GDM1 (cell line): Measurements from ENCODE around the gene MAT2A.
"Not testable (repeated sequence)": the region's sequence is repeated elsewhere in the genome, so short reads cannot be mapped to it uniquely, and the experiment has no call there.

Experiments
- DNase-seq: peaks from one replicate; lab custom pipeline; 2025; lab: John Stamatoyannopoulos, UW

MAT2A gene

DNA sequence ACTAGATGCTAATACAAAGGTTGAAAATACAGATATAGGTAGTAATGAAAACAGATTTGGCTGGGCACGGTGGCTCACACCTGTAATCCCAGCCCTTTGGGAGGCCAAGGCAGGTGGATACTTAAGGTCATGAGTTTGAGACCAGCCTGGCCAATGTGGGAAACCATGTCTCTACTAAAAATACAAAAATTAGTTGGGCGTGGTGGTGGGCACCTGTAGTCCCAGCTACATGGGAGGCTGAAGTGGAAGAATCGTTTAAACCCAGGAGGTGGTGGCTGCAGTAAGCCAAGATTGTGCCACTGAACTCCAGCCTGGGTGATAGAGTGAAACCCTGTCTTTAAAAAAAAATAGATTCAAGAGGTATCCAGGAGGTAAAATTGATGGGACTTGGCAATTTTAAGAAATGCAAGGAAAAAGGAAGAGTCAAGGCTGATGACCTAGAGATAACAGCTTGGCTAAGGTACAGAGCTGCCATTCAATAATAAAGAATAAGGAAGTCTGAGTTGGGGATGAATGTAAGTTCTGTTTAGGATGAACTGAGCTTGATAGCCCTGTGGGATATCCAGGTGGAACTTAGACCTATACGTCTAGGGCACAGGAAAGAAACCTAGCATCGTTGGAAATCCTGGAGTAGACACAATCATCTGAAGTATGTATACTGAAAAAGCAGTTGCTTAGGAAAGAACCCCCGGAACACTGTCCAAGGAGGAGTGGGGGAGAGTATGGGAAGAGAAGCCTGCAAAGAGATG is 9.1 kb downstream of the MAT2A start:
- DNase-seq: no peak

- no peak for DNase-seq
These were observed 9.6 kb downstream of the MAT2A start for GRCh38 chr2:85548608-85548900.

- DNase-seq: no peak
These were observed 10.1 kb downstream of the MAT2A start for GRCh38 chr2:85549095-85549494.

GRCh38 chr2:85549826-85550225 is 10.9 kb downstream of the MAT2A start:
- DNase-seq: no peak

GRCh38 chr2:85550486-85550885 is 11.5 kb downstream of the MAT2A start:
- peak; percentile 46 for DNase-seq

GRCh38 chr2:85551698-85552678 is 13.0 kb downstream of the MAT2A start:
- peak; percentile 69 for DNase-seq

GRCh38 chr2:85553184-85553583 is 14.2 kb downstream of the MAT2A start:
- no peak for DNase-seq

DNA sequence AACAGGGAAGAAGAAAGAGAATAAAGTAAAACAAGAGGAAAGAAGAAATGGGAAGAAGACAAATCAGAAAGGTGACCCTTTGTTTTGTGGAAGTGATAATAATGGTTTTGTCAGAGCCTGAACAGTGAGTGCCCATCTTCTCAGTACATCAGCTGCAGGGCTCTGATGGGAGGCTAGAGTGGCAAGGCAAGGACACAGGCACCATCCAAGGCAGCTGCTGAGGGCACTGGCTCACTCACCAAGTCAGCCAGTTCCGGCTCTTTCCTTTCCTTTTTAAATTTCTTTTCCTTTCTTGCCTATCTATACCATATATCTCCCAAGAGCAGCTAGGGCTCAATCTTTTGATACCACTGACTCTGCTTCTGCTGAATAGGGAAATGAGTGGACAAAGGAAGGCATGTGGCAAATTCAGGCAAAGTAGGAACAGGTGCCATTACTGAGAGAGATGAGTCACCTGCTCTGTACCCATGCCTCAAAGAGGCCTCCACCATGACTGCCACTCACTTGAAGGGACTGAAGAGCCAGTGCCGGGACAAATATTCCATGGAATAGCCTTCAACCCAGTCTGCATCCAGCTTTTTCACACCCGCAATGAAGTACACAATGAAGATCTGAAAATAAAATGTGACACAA is 16.1 kb downstream of the MAT2A start:
- no peak for DNase-seq

GRCh38 chr2:85557130-85557529 is 18.2 kb downstream of the MAT2A start:
- DNase-seq: no peak

- DNase-seq: no peak
These were observed 19.2 kb downstream of the MAT2A start for GRCh38 chr2:85558160-85558559.

DNA sequence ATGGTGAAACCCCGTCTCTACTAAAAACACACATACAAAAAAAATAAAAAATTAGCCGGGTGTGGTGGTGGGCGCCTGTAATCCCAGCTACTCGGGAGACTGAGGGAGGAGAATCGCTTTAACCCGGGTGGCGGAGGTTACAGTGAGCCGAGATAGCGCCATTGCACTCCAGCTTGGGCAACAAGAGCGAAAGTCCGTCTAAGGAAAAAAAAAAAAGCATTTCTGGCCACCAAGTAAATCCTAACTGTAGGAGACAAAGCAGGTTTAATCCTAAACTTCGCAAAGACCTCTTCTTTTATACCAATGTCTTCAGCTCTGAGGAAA is 21.4 kb downstream of the MAT2A start:
- not testable (repeated sequence) for DNase-seq

DNA sequence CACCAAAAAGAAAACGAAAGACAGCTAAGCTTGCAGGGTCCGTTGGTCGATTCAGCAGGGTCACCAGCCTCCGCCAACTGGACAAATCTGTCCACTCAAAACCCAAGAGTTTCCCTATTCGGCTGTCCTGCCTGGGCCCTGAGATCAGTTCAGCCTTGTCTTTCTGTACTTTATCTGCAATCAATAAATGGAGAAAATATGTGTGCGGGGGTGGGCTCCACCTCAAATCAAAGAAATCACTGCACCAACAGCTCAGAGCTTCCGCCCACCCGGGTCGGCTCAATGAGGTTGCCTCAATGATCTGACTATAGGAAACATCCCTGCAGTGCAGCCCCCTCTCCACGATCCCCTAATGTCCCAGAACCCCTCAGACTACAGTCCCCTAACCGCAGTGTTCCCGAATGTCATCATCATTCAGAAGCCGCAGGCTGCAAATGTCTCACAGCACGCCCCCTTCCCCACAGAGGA is 21.9 kb downstream of the MAT2A start:
- no peak for DNase-seq

DNA sequence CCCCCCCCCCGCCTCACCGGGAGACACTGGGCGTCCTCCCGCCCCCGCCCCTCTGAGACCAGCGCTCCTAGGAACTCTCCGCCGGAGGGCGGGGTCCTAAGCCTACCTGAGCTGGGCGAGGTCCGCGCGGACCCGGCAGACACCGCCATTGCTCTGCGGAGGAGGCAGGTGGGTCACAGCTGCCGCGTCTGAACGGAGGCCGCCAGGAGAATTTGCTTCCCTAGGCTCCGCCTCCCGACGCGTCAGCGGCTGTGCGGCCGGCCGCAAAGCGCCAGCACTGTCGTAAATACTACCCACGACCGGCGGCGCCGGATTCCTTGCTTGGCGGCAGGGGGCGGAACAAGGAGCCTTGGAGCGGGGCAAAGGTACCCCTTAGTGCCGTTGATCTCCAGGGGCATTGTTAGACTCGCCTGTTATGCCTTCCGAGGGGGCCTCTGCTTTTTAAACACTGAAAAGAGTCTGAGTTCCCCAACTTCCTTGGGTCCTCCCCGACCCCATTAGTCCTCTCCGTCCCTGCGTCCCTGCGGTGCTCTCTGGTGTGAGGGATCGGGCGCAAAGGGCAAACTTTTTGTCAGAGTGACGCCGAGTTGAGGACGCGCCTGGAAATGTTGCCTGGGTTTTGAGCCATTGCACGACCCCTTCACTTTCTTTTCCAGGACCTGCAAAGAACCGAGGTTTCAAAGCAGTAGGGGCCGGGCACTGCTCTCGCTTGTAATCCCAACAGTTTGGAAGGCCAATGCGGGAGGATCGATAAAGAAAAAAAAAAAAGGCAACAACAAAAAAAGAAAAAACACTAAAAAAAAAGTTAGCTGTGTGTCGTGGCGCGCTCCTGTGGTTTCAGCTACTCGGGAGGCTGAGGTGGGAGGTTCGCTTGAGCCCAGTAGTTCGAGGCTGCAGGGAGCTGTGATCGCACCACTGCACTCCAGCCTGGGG is 22.6 kb downstream of the MAT2A start, which contains the start of gene GGCX:
Gene GGCX (minus strand): TSS at position 214 of the 933 bp plus-strand sequence. CDS start 65 bp downstream, at position 149.
- DNase-seq: peak; percentile 93

GRCh38 chr2:85564144-85564563 is 25.2 kb downstream of the MAT2A start:
- peak; percentile 24 for DNase-seq

DNA sequence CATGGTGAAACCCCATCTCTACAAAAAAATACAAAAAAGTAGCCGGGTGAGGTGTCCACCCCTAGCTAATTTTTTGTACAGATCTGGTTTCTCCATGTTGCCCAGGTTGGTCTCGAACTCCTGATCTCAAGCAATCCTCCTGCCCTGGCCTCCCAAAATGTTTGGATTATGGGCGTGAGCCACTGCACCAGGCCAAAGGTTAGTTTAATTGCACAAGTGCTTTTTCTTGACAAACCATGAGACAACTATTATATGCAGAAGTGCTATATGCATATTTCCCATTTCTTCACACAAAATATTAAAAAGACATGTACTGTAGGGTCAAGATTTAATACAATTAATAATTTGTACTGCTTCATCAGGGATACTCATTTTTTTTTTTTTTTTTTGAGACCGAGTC is 27.3 kb downstream of the MAT2A start:
- no peak for DNase-seq

DNA sequence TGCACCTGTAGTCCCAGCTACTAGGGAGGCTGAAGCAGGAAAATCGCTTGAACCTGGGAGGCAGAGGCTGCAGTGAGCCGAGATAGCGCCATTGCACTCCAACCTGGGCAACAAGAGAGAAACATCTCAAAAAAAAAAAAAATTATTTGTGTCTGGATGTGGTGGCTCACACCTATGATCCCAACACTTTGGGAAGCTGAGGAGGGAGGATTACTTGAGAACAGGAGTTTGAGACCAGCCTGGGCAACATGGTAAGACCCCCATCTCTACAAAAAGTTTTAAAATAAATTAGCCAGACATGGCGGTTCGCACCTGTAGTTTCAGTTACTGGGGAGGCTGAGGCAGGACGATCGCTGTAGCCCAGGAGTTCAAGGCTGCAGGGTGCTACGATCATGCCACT is 36.8 kb downstream of the MAT2A start:
- DNase-seq: no peak

DNA sequence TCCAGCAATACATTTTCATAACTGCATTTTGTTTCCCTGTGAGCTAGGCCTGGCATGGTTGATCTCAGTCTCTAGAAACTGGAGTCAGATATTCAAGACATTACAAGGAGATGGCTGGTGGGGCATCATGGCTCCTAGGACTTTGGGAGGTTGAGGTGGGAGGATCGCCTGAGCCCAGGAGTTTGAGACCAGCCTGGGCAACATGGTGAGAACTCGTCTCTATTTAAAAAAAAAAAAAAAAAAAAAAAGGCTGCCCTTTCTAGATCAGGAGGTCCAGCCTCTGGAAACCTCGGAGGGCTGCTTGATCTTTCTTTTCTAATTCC is 38.1 kb downstream of the MAT2A start:
- DNase-seq: no peak

DNA sequence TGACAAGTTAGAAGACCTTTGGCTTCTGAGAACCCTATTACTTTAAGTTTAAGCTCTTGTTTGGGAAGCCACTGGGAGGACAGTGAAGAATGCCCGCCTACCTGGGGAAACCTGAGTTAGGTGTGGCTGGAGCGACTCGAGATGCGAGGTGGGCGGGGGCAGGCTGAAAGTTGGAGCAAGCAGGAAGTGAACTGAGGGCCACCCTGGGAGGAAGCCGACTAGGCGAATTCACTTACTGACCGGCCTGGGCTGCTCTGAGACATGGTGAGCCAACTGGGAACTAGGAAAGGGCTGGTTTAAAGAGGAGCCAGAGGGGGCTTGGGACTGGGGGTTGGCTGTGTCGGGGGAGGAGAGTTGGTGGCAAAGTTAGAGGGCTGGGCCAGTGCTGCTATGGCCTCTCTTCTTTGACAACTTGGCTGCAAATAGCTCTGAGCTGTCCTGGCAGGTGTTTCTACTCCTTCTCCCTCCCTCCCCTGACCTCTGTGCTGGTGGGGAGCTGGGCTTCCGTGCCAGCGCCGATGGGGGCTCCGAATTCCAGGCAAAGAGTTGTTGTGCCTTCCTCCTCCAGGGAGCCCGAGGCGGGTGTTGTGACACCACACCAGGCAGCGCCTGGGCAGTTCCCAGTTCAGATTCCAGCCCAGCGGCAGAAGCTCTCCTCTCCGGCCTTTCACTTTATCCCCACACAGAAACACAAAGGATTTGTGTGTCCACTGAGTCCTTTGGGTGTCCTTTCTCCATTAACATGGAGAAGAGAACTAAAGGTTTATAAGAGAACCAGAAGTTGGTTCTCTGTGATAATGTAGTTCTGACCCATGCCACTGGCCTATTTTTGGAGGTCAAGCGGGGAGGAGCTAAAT is 38.6 kb downstream of the MAT2A start, which contains the start of gene VAMP8:
Gene VAMP8 (plus strand): TSS at position 201 of the 857 bp plus-strand sequence. CDS start 61 bp downstream, at position 262.
- peak; percentile 59 for DNase-seq

DNA sequence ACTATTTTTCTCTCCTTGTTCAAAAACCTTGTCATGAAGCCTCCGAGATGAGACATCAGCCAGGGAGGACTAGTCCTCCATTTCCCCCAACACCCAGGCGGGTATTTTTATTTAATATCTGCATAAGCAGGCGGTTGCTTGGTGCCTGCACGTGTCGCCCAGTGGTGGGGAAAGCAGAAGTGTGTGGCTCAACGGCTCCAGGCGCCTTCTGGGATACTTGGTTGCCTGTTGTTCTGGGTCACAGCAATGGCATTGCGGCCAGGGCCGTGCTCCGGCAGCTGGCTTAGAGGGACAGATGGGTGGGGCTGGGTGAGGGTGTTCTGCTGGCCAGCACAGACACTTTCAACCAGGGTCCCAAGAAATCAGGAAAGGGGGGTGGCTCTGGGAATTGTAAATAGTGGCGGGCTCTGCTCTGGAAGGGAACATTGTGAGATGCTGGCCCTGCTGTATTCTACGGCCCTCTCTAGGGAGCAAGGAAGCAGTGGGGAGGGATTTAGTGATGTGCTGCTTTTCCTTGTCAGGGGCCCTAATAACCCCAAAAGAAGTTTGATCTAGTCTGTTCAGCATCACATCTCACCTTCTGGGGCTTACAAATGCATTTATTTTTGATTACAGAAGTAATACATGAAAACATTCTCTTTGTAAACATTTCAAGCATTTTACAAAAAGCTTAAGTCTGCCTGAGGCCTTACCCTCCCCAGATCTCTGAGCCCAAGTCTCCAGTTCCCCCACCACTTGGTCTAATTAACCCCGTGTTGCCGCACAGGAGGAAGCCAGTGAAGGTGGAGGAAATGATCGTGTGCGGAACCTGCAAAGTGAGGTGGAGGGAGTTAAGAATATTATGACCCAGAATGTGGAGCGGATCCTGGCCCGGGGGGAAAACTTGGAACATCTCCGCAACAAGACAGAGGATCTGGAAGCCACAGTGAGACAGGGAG is 39.5 kb downstream of the MAT2A start:
- DNase-seq: peak; percentile 64
